ENCODE measurements around the gene SLC6A11.

SLC6A11 gene

DNA sequence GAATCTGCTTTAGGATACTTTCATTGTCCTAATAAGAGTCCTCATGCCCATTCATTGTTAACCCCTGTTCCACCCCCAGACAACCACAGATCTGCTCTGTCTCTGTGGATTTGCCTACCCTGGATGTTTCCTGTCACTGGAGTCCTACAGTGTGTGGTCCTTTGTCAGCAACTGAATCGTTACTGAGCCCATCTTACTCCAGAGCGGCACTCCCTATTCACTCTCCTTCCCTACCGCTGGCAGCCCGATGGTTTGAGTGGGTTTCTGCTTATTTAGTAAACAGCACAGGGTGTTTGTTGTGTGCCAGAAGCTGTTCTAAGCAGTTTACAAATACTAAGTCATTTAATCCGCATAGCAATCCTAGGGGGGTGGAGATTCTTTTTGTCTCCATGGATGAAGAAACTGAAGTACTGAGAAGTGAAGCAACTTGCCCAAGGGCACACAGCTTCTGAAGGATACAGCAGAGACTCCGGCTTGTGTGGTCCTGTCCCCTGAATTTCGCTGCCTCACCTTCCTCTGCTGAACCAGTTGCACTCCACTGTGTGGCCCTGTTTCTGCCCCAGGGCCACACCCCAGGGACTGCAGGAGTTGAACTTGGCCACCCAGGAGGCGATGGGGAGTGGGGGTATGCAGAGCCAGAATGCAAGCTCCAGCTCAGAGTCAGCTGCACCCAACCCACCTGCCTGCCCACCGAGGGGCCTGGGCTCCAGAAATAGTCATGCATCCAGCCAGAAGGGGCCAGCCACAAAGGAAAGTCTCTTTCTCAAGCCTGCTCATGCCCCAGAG, 120.0 kb downstream of the SLC6A11 start:
- 60% methylated on average over 8 of the region's 9 CpGs for WGBS
- Histone ChIP-seq H3K4ac (ENCODE audit: low read depth in 1 of 2, low read length in 2 of 2) (no peak overlapping the region), H3K4me1 (ENCODE audit: control insufficient read depth, insufficient read depth, low read depth, low read length) (peaks cover 7% of the 10 kb centered on the region), H2AK5ac (ENCODE audit: low read length, severe bottlenecking) (no peak overlapping the region), H3K27me3 (ENCODE audit: control insufficient read depth in 1 of 2, insufficient read depth in 1 of 2, low read length in 2 of 2) (peaks cover 25 to 61% of the 10 kb centered on the region in 2 experiments), H3K4me3 (ENCODE audit: insufficient read depth in 1 of 2, low read depth in 1 of 2, low read length in 2 of 2) (no peak overlapping the region), H3K36me3 (ENCODE audit: control insufficient read depth in 1 of 2, insufficient read depth in 2 of 2, low read depth in 1 of 2, low read length in 2 of 2) (no peaks in the 10 kb centered on the region), H4K8ac (ENCODE audit: low read length) (no peak overlapping the region), H2BK5ac (ENCODE audit: low read depth, low read length, poor library complexity, severe bottlenecking) (no peak overlapping the region), H3K4me2 (ENCODE audit: low read length, poor library complexity, severe bottlenecking) (no peak overlapping the region), H3K27ac (ENCODE audit: low read length, poor library complexity, severe bottlenecking) (no peak overlapping the region), H3K18ac (ENCODE audit: low read depth in 1 of 2, low read length in 2 of 2) (no peak overlapping the region), H3K14ac (ENCODE audit: low read length in 2 of 2) (no peak overlapping the region), H3K79me1 (replicated peaks; ENCODE audit: low read length, poor library complexity, severe bottlenecking) (no peaks in the 10 kb centered on the region), H2AFZ (ENCODE audit: low read depth, low read length) (no peak overlapping the region), H2BK12ac (ENCODE audit: low read length in 2 of 2) (no peak overlapping the region), H2BK120ac (ENCODE audit: low read depth, low read length) (no peak overlapping the region), H3K9me3 (ENCODE audit: control insufficient read depth, low read length) (no peaks in the 10 kb centered on the region), H3K23ac (ENCODE audit: low read length in 2 of 2) (no peak overlapping the region), H4K91ac (ENCODE audit: low read length) (no peak overlapping the region), H3K9ac (ENCODE audit: low read length) (no peak overlapping the region), H2BK15ac (ENCODE audit: low read depth, poor library complexity, severe bottlenecking) (no peak overlapping the region)
- DNase-seq, result no peak

DNA sequence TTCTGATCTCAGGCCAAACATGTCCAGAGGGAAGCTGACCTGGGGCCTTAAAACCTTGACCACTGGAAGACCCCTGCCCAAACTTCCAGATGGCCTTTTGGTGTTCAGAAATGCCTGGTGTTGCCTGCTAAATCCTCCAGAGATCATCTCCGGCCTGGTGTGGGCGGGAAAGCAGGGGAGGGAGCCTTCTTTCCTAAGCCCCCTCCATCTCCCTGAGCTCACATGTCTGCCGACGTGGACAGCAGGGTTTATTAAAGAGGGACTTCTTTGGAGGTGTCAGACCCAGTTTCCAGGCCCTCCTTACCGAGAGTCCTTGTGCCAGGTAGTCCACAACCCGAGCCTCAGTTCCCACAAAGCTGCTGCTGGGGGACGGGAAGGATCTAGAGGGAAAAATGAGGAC, 120.7 kb downstream of the SLC6A11 start:
- no peak overlapping the region for H2BK5ac ChIP-seq (ENCODE audit: low read depth, low read length, poor library complexity, severe bottlenecking)
- 73% methylated on average over 7 of the region's 7 CpGs for WGBS

DNA sequence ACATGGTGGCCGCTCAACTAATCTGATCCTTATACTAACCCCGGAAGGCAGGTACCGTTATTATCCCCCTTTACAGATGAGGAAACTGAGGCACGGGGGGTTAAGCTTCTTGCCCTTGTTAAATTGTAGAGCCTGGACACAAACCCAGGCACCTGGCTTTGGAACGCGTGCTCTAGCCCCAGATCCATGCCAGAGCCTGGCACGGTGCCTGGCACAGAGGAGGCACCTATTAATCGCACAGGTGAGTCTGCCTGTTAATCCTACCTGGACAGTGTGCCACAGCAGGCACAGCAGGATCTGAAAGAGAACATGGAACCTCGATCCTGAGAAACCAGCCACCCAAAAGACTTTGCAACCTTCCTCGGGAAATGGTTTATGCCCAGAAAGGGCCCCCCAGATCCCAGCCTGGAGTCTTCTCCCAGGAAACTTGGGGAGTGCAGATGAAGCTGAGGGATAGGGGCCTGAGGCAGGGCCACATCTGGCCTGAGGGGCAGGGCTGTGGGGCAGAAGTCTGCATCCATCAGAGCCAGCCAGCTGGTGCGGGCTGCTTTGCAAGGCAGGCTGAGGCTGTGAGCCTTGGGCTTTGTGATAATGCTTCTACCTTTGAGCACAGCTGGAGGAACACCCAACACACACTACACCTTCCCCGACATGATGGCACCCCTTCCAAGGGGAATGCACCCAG, 121.3 kb downstream of the SLC6A11 start:
- H3K4me1 ChIP-seq (ENCODE audit: control insufficient read depth, insufficient read depth, low read depth, low read length), result peaks cover 7% of the 10 kb centered on the region
- H2BK12ac ChIP-seq (ENCODE audit: low read length in 2 of 2), result no peak overlapping the region
- no peak overlapping the region for H4K91ac ChIP-seq (ENCODE audit: low read length)
- no peak overlapping the region for H3K9ac ChIP-seq (ENCODE audit: low read length)
- no peak for DNase-seq
- no peak overlapping the region for H3K4ac ChIP-seq (ENCODE audit: low read depth in 1 of 2, low read length in 2 of 2)
- no peaks in the 10 kb centered on the region for H3K79me1 ChIP-seq (replicated peaks; ENCODE audit: low read length, poor library complexity, severe bottlenecking)
- no peak overlapping the region for H3K4me2 ChIP-seq (ENCODE audit: low read length, poor library complexity, severe bottlenecking)
- H3K23ac ChIP-seq (ENCODE audit: low read length in 2 of 2), result no peak overlapping the region
- no peak overlapping the region for H3K4me3 ChIP-seq (ENCODE audit: insufficient read depth in 1 of 2, low read depth in 1 of 2, low read length in 2 of 2)
- no peak overlapping the region for H2BK15ac ChIP-seq (ENCODE audit: low read depth, poor library complexity, severe bottlenecking)
- no peaks in the 10 kb centered on the region for H3K9me3 ChIP-seq (ENCODE audit: control insufficient read depth, low read length)
- 79% methylated on average over 12 of the region's 12 CpGs for WGBS
- no peak overlapping the region for H2BK5ac ChIP-seq (ENCODE audit: low read depth, low read length, poor library complexity, severe bottlenecking)
- H3K36me3 ChIP-seq (ENCODE audit: control insufficient read depth in 1 of 2, insufficient read depth in 2 of 2, low read depth in 1 of 2, low read length in 2 of 2), result no peaks in the 10 kb centered on the region
- H4K8ac ChIP-seq (ENCODE audit: low read length), result no peak overlapping the region
- no peak overlapping the region for H2BK120ac ChIP-seq (ENCODE audit: low read depth, low read length)
- no peak overlapping the region for H2AK5ac ChIP-seq (ENCODE audit: low read length, severe bottlenecking)
- no peak overlapping the region for H3K27ac ChIP-seq (ENCODE audit: low read length, poor library complexity, severe bottlenecking)
- H2AFZ ChIP-seq (ENCODE audit: low read depth, low read length), result no peak overlapping the region
- no peak overlapping the region for H3K14ac ChIP-seq (ENCODE audit: low read length in 2 of 2)
- H3K27me3 ChIP-seq (ENCODE audit: control insufficient read depth in 1 of 2, insufficient read depth in 1 of 2, low read length in 2 of 2), result peaks cover 30 to 55% of the 10 kb centered on the region in 2 experiments
- H3K18ac ChIP-seq (ENCODE audit: low read depth in 1 of 2, low read length in 2 of 2), result no peak overlapping the region

More for the DNA sequence above, 120.7 kb downstream of the SLC6A11 start:
- Histone ChIP-seq H3K4me1 (ENCODE audit: control insufficient read depth, insufficient read depth, low read depth, low read length) (peaks cover 7% of the 10 kb centered on the region), H4K91ac (ENCODE audit: low read length) (no peak overlapping the region), H3K36me3 (ENCODE audit: control insufficient read depth in 1 of 2, insufficient read depth in 2 of 2, low read depth in 1 of 2, low read length in 2 of 2) (no peaks in the 10 kb centered on the region), H4K8ac (ENCODE audit: low read length) (no peak overlapping the region), H3K9me3 (ENCODE audit: control insufficient read depth, low read length) (no peaks in the 10 kb centered on the region), H3K4ac (ENCODE audit: low read depth in 1 of 2, low read length in 2 of 2) (no peak overlapping the region), H3K23ac (ENCODE audit: low read length in 2 of 2) (no peak overlapping the region), H3K4me3 (ENCODE audit: insufficient read depth in 1 of 2, low read depth in 1 of 2, low read length in 2 of 2) (no peak overlapping the region), H3K18ac (ENCODE audit: low read depth in 1 of 2, low read length in 2 of 2) (no peak overlapping the region), H2BK12ac (ENCODE audit: low read length in 2 of 2) (no peak overlapping the region), H2BK15ac (ENCODE audit: low read depth, poor library complexity, severe bottlenecking) (no peak overlapping the region), H2AK5ac (ENCODE audit: low read length, severe bottlenecking) (no peak overlapping the region), H3K9ac (ENCODE audit: low read length) (no peak overlapping the region), H2BK120ac (ENCODE audit: low read depth, low read length) (no peak overlapping the region), H2AFZ (ENCODE audit: low read depth, low read length) (no peak overlapping the region), H3K14ac (ENCODE audit: low read length in 2 of 2) (no peak overlapping the region), H3K4me2 (ENCODE audit: low read length, poor library complexity, severe bottlenecking) (no peak overlapping the region), H3K27me3 (ENCODE audit: control insufficient read depth in 1 of 2, insufficient read depth in 1 of 2, low read length in 2 of 2) (peaks cover 25 to 57% of the 10 kb centered on the region in 2 experiments), H3K27ac (ENCODE audit: low read length, poor library complexity, severe bottlenecking) (no peak overlapping the region), H3K79me1 (replicated peaks; ENCODE audit: low read length, poor library complexity, severe bottlenecking) (no peaks in the 10 kb centered on the region)
- DNase-seq, result no peak

DNA sequence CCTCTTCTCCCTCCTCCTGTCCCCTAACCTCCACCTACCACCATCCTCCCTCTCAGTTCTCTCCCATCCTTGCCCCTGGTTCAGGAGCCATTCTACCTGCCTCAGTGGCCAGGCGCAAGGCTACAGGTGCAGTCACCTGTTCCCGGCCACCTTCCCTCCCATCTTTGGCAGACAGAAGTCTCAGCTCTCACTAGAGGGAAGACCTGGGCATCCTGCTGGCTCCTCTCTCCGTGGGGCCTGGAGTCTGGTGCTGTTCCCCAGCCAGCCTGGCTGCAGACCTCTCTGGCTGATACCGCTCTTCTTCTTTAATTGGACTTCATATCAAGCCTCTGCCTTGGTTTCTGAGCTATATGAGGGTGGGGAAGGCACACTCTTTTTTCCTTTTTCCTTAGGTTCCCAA, 123.5 kb downstream of the SLC6A11 start:
- Histone ChIP-seq H2AFZ (ENCODE audit: low read depth, low read length) (no peak overlapping the region), H3K4me2 (ENCODE audit: low read length, poor library complexity, severe bottlenecking) (no peak overlapping the region), H3K27me3 (ENCODE audit: control insufficient read depth in 1 of 2, insufficient read depth in 1 of 2, low read length in 2 of 2) (peaks cover 24 to 70% of the 10 kb centered on the region in 2 experiments), H3K27ac (ENCODE audit: low read length, poor library complexity, severe bottlenecking) (no peak overlapping the region), H2BK15ac (ENCODE audit: low read depth, poor library complexity, severe bottlenecking) (no peak overlapping the region), H3K4me1 (ENCODE audit: control insufficient read depth, insufficient read depth, low read depth, low read length) (no peaks in the 10 kb centered on the region), H3K18ac (ENCODE audit: low read depth in 1 of 2, low read length in 2 of 2) (no peak overlapping the region), H3K36me3 (ENCODE audit: control insufficient read depth in 1 of 2, insufficient read depth in 2 of 2, low read depth in 1 of 2, low read length in 2 of 2) (no peaks in the 10 kb centered on the region), H4K8ac (ENCODE audit: low read length) (no peak overlapping the region), H3K23ac (ENCODE audit: low read length in 2 of 2) (no peak overlapping the region), H3K9ac (ENCODE audit: low read length) (no peak overlapping the region), H2BK5ac (ENCODE audit: low read depth, low read length, poor library complexity, severe bottlenecking) (no peak overlapping the region), H3K4me3 (ENCODE audit: insufficient read depth in 1 of 2, low read depth in 1 of 2, low read length in 2 of 2) (no peak overlapping the region), H3K14ac (ENCODE audit: low read length in 2 of 2) (no peak overlapping the region), H2AK5ac (ENCODE audit: low read length, severe bottlenecking) (no peak overlapping the region), H2BK120ac (ENCODE audit: low read depth, low read length) (no peak overlapping the region), H3K4ac (ENCODE audit: low read depth in 1 of 2, low read length in 2 of 2) (no peak overlapping the region), H3K79me1 (replicated peaks; ENCODE audit: low read length, poor library complexity, severe bottlenecking) (no peaks in the 10 kb centered on the region), H4K91ac (ENCODE audit: low read length) (no peak overlapping the region), H2BK12ac (ENCODE audit: low read length in 2 of 2) (no peak overlapping the region), H3K9me3 (ENCODE audit: control insufficient read depth, low read length) (no peaks in the 10 kb centered on the region)
- 61% methylated on average over 3 of the region's 4 CpGs for WGBS
- no peak for DNase-seq
